AG09319 (cell line): ENCODE measurements around the gene POU6F2.

ENCODE experiments used
- DNase-seq: peaks from one replicate; pipeline ENCODE4 v3.0.0-alpha.2; 2010; ENCODE audit warnings: low read depth; ENCODE audit errors: extremely low read depth
- CTCF ChIP-seq: IDR thresholded peaks from 2 replicates; pipeline ENCODE4 v1.5.1; 2011; ENCODE audit warnings: low read depth, mild to moderate bottlenecking, inconsistent platforms, low read length, moderate library complexity

Gene POU6F2

GRCh38 chr7:39392151-39392550 is 414.4 kb downstream of the POU6F2 start:
- no peak for DNase-seq
- no peak for TF ChIP-seq CTCF

- TF ChIP-seq CTCF = no peak
- no peak for DNase-seq
Measured at GRCh38 chr7:39394105-39394680, 416.5 kb downstream of the POU6F2 start.

- no peak for DNase-seq
- TF ChIP-seq CTCF = no peak
Measured at GRCh38 chr7:39399458-39399857, 421.7 kb downstream of the POU6F2 start.

GRCh38 chr7:39399986-39400385 is 422.3 kb downstream of the POU6F2 start:
- no peak for DNase-seq
- TF ChIP-seq CTCF = no peak

GRCh38 chr7:39400836-39401235 is 423.1 kb downstream of the POU6F2 start:
- DNase-seq = no peak
- TF ChIP-seq CTCF = no peak

- TF ChIP-seq CTCF = no peak
- no peak for DNase-seq
Measured at GRCh38 chr7:39402034-39402433, 424.3 kb downstream of the POU6F2 start.

GRCh38 chr7:39404907-39405306 is 427.2 kb downstream of the POU6F2 start:
- no peak for DNase-seq
- no peak for TF ChIP-seq CTCF
